K562 (cell line): ENCODE measurements around the gene DCAF17. TPM values are rescaled to one million over a fixed set of nuclear protein-coding genes. Genes with fewer than 3 reads are reported as not detected.
A peak's percentile ranks its signal among the peaks of the same experiment; 100 is the strongest.

Experiments used
- CC2D1A ChIP-seq: fragments of 450-650 bp; IDR thresholded peaks from 2 replicates; pipeline ENCODE4 v1.6.1; 2017; ENCODE audit warnings: mild to moderate bottlenecking
- CTCF ChIP-seq, 3 experiments: IDR thresholded peaks in 2 of 3; conservative IDR thresholded peaks in 1 of 3; 2 replicates each; pipeline ENCODE4 v1.5.1; 2011 to 2012; ENCODE audit warnings: low read length in 3 of 3, mild to moderate bottlenecking in 3 of 3, control low read depth in 2 of 3, improper control_type of control experiment in 1 of 3, inconsistent platforms in 1 of 3, low read depth in 1 of 3, mixed read lengths in 1 of 3, moderate library complexity in 1 of 3; ENCODE audit not compliant: insufficient read depth in 2 of 3
- DEAF1 ChIP-seq: fragments of 450-650 bp; formaldehyde crosslinking; IDR thresholded peaks from 2 replicates; pipeline ENCODE4 v1.4.0; 2020; ENCODE audit warnings: mild to moderate bottlenecking, moderate library complexity
- ETV5 ChIP-seq: sonication (generic); formaldehyde crosslinking; IDR thresholded peaks from 2 replicates; pipeline ENCODE4 v1.4.0; 2020; ENCODE audit warnings: low read depth, mild to moderate bottlenecking, missing genetic modification reagents
- FOXO4 ChIP-seq: fragments of 450-650 bp; formaldehyde crosslinking; IDR thresholded peaks from 2 replicates; pipeline ENCODE4 v1.4.0; 2020; ENCODE audit warnings: mild to moderate bottlenecking, moderate library complexity
- IRF9 ChIP-seq: fragments of 450-650 bp; IDR thresholded peaks from 2 replicates; pipeline ENCODE4 v1.6.1; 2016; ENCODE audit warnings: missing biosample characterization, missing genetic modification characterization
- MYBL2 ChIP-seq, 2 experiments: fragments of 450-650 bp in 1 of 2; sonication (generic) in 1 of 2; formaldehyde crosslinking in 1 of 2; IDR thresholded peaks; 2 replicates each; pipeline versions ENCODE4 v1.6.1 to v1.8.1; 2017 to 2022; ENCODE audit warnings: borderline replicate concordance in 1 of 2, inconsistent platforms in 1 of 2, low read depth in 1 of 2, mild to moderate bottlenecking in 1 of 2, missing genetic modification reagents in 1 of 2, moderate library complexity in 1 of 2
- RBM34 ChIP-seq: fragments of 200-400 bp; formaldehyde crosslinking; IDR thresholded peaks from 2 replicates; pipeline ENCODE4 v1.6.1; 2018; ENCODE audit warnings: low read length, borderline replicate concordance; ENCODE audit not compliant: insufficient read depth
- SIX5 ChIP-seq, 2 experiments: IDR thresholded peaks; 2 replicates each; pipeline ENCODE4 v1.6.1; 2011; ENCODE audit warnings: low read length in 2 of 2, borderline replicate concordance in 1 of 2, low read depth in 1 of 2, mild to moderate bottlenecking in 1 of 2, moderate library complexity in 1 of 2; ENCODE audit not compliant: insufficient read depth in 1 of 2
- SP1 ChIP-seq: sonication (generic); formaldehyde crosslinking; IDR thresholded peaks from 2 replicates; pipeline ENCODE4 v1.8.1; 2022; ENCODE audit warnings: mild to moderate bottlenecking, missing genetic modification reagents
- ZNF24 ChIP-seq: fragments of 450-650 bp; IDR thresholded peaks from 2 replicates; pipeline ENCODE4 v1.6.1; 2016
- ZNF609 ChIP-seq: sonication (generic); formaldehyde crosslinking; IDR thresholded peaks from 2 replicates; pipeline ENCODE4 v1.8.1; 2023; ENCODE audit warnings: missing genetic modification reagents, mild to moderate bottlenecking, borderline replicate concordance
- ZNF699 ChIP-seq: fragments of 250-450 bp; sonication (Bioruptor Pico); IDR thresholded peaks from 2 replicates; pipeline ENCODE4 v1.8.0; 2021; ENCODE audit warnings: mild to moderate bottlenecking, moderate library complexity; ENCODE audit not compliant: insufficient replicate concordance
- polyA plus RNA-seq, 8 experiments: library from polyadenylated mRNA; depleted of rRNA in 4 of 8; stranded (reverse) in 5 of 8; unstranded in 3 of 8; fragments of >200 nt; fragmentation: Nextera tagmentation in 2 of 8; fragmentation: Illumina TruSeq in 1 of 8; extraction: Ambion mirVana in 2 of 8; extraction: Trizol in 1 of 8; gene quantifications; 2 replicates each; pipeline versions ENCODE4 v1.2.1 to v1.2.3, GENCODE V29; 2011 to 2014; ENCODE audit warnings: inconsistent platforms in 1 of 8, missing spikeins in 1 of 8
- total RNA-seq, 7 experiments: library from RNA; depleted of rRNA in 6 of 7; stranded (reverse); fragments of >200 nt in 6 of 7; fragmentation: Illumina TruSeq in 2 of 7; extraction: Trizol in 2 of 7; gene quantifications; 2 replicates each; pipeline versions ENCODE4 v1.2.1 to v1.2.3, GENCODE V29; 2011 to 2021; ENCODE audit warnings: low replicate concordance in 1 of 7

Gene DCAF17
- total and polyA plus RNA-seq, 9 of the 15 experiments (the other 6 are each of a cell fraction or from before 2014, with no cell fraction given): 10.0 to 38.5 (median 27.1) TPM

GRCh38 chr2:171416009-171416926, 17.8 kb upstream of the DCAF17 start (continued):
- TF ChIP-seq IRF9 (tag) (0 out of 2 replicates have a peak, but pooled peaks have one; percentile 28), ZNF24 (no peak), SP1 (peak; percentile 55; the same call in 1 of the 2 replicates), RBM34 (no peak), SIX5 (IDR thresholded peaks at IDR 0.05; ENCODE audit: borderline replicate concordance in 1 of 2, insufficient read depth in 1 of 2, low read depth in 1 of 2, low read length in 2 of 2) (no peak), FOXO4 (no peak), ETV5 (CRISPR knock-in tag) (no peak), CC2D1A (peak; percentile 57; the same call in 1 of the 2 replicates), ZNF609 (0 out of 2 replicates have a peak, but pooled peaks have one; percentile 54), CTCF (IDR thresholded peaks at IDR 0.05 in 2 of 3, conservative IDR thresholded peaks at IDR 0.05 in 1 of 3; ENCODE audit: insufficient read depth in 2 of 3, low read depth in 1 of 3, low read length in 3 of 3) (peak; percentile 86 to 93 (median 92)), DEAF1 (CRISPR knock-in tag) (peak; percentile 78), MYBL2 (IDR thresholded peaks at IDR 0.05; ENCODE audit: low read depth) (no peak), MYBL2 (CRISPR knock-in tag; IDR thresholded peaks at IDR 0.05; ENCODE audit: borderline replicate concordance) (no peak), ZNF699 (CRISPR knock-in tag) (no peak)
